Endodermal cell (in vitro differentiated cells): ENCODE results near the gene POLR2M. TPM values are rescaled to one million over a fixed set of nuclear protein-coding genes. Genes with fewer than 3 reads are reported as not detected.

Experiments used
- DNase-seq: peaks from one replicate; pipeline ENCODE4 v3.0.0-alpha.2; 2017
- H3K27ac ChIP-seq: 2 replicates; pipeline ENCODE4 v1.5.1; 2013; ENCODE audit warnings: mild to moderate bottlenecking, low read depth, low read length, moderate library complexity
- H3K27me3 ChIP-seq: 2 replicates; pipeline ENCODE4 v1.6.1; 2013; ENCODE audit warnings: mild to moderate bottlenecking, low read length, moderate library complexity; ENCODE audit not compliant: insufficient read depth, control insufficient read depth, poor library complexity, severe bottlenecking
- H3K36me3 ChIP-seq: 2 replicates; pipeline ENCODE4 v1.7.0; 2013; ENCODE audit warnings: mild to moderate bottlenecking, low read length, moderate library complexity; ENCODE audit not compliant: control insufficient read depth, insufficient read depth
- H3K4me1 ChIP-seq: one replicate; pipeline ENCODE4 v1.7.0; 2013; ENCODE audit warnings: low read length; ENCODE audit not compliant: control insufficient read depth, insufficient read depth
- H3K4me3 ChIP-seq: 2 replicates; pipeline ENCODE4 v1.5.1; 2013; ENCODE audit warnings: mild to moderate bottlenecking, low read length, moderate library complexity
- H3K9ac ChIP-seq: 2 replicates; pipeline ENCODE4 v1.6.1; 2013; ENCODE audit warnings: mild to moderate bottlenecking, low read length, moderate library complexity; ENCODE audit not compliant: poor library complexity, severe bottlenecking; ENCODE audit errors: extremely low read depth
- H3K9me3 ChIP-seq: 2 replicates; pipeline ENCODE4 v1.6.1; 2013; ENCODE audit warnings: mild to moderate bottlenecking, low read length, moderate library complexity; ENCODE audit not compliant: control insufficient read depth
- H3K27ac Mint-ChIP-seq: 2 replicates; pipeline ENCODE4 v1.8.0; 2020; ENCODE audit warnings: mixed read lengths
- H3K27me3 Mint-ChIP-seq: 2 replicates; pipeline ENCODE4 v1.8.0; 2021; ENCODE audit warnings: mild to moderate bottlenecking, mixed read lengths; ENCODE audit not compliant: insufficient read depth
- H3K36me3 Mint-ChIP-seq: 2 replicates; pipeline ENCODE4 v1.8.0; 2020; ENCODE audit warnings: low read depth, mixed read lengths
- H3K4me1 Mint-ChIP-seq: 2 replicates; pipeline ENCODE4 v1.8.0; 2020; ENCODE audit warnings: mixed read lengths
- H3K4me3 Mint-ChIP-seq: 2 replicates; pipeline ENCODE4 v1.8.0; 2020; ENCODE audit warnings: mild to moderate bottlenecking, moderate library complexity, mixed read lengths
- H3K9me3 Mint-ChIP-seq: 2 replicates; pipeline ENCODE4 v1.8.0; 2020; ENCODE audit warnings: mild to moderate bottlenecking, mixed read lengths
- CTCF ChIP-seq: fragments of 200-600 bp; sonication (generic); conservative IDR thresholded peaks from 2 replicates; pipeline ENCODE4 v1.5.0; 2021; ENCODE audit warnings: antibody characterized with exemption, mild to moderate bottlenecking
- WGBS, 2 experiments: methylation state at CpG; one replicate each; pipeline versions ENCODE4 v1.1.5 to v1.1.7; 2013; ENCODE audit warnings: missing lambda C conversion rate in 2 of 2, mixed read lengths in 1 of 2; ENCODE audit not compliant: insufficient coverage in 1 of 2, insufficient read length in 1 of 2; 5-methylcytosine and 5-hydroxymethylcytosine counted together
- total RNA-seq, 2 donors: library from RNA; stranded (reverse); fragmentation: NEBNext Ultra II Directional in 1 of 2; extraction: Animal tissue kit (Norgen Biotek cat#: 25700) in 1 of 2; gene quantifications; 2 replicates in 1 of 2; 3 replicates in 1 of 2; pipeline ENCODE4 v1.2.1, GENCODE V29; 2021

The POLR2M gene
- total RNA-seq, 2 donors from 2014 or later: 58.2 to 62.6 TPM

GRCh38 chr15:57683481-57683880 is 23.0 kb upstream of the POLR2M start:
- no peak overlapping the region for H3K27ac Mint-ChIP-seq
- no peaks in the 10 kb centered on the region for H3K27me3 Mint-ChIP-seq
- H3K4me3 Mint-ChIP-seq: no peak overlapping the region
- WGBS, 2 experiments: 96% methylated on average over 1 of the region's 1 CpG; no CpG with 5 or more reads in 1 of the 2 experiments
- no peak for DNase-seq
- H3K9me3 Mint-ChIP-seq: no peaks in the 10 kb centered on the region
- H3K9ac ChIP-seq: no peak overlapping the region
- no peak overlapping the region for H3K4me3 ChIP-seq
- no peak overlapping the region for H3K27ac ChIP-seq
- H3K9me3 ChIP-seq: no peaks in the 10 kb centered on the region
- H3K4me1 Mint-ChIP-seq: no peaks in the 10 kb centered on the region
- no peaks in the 10 kb centered on the region for H3K27me3 ChIP-seq
- no peaks in the 10 kb centered on the region for H3K36me3 Mint-ChIP-seq
- no peaks in the 10 kb centered on the region for H3K4me1 ChIP-seq
- no peaks in the 10 kb centered on the region for H3K36me3 ChIP-seq
- TF ChIP-seq CTCF: no peak

GRCh38 chr15:57684491-57685151 is 21.9 kb upstream of the POLR2M start:
- Histone ChIP-seq H3K36me3 (no peaks in the 10 kb centered on the region), H3K9me3 (no peaks in the 10 kb centered on the region), H3K4me3 (no peak overlapping the region), H3K27me3 (no peaks in the 10 kb centered on the region), H3K4me1 (no peaks in the 10 kb centered on the region), H3K9ac (no peak overlapping the region), H3K27ac (no peak overlapping the region)
- Mint-ChIP-seq H3K27me3 (no peaks in the 10 kb centered on the region), H3K9me3 (no peaks in the 10 kb centered on the region), H3K4me1 (no peaks in the 10 kb centered on the region), H3K27ac (no peak overlapping the region), H3K4me3 (no peak overlapping the region), H3K36me3 (no peaks in the 10 kb centered on the region)
- 88 to 100% methylated on average over 6 to 8 of the region's 8 CpGs for WGBS, 2 experiments
- TF ChIP-seq CTCF: no peak
- no peak for DNase-seq

- H3K9ac ChIP-seq: no peak overlapping the region
These were observed 21.0 kb upstream of the POLR2M start for GRCh38 chr15:57685306-57686095.

More at GRCh38 chr15:57685306-57686095, 21.0 kb upstream of the POLR2M start:
- no peak overlapping the region for H3K4me3 ChIP-seq
- Mint-ChIP-seq H3K27me3 (no peaks in the 10 kb centered on the region), H3K27ac (no peak overlapping the region), H3K36me3 (no peaks in the 10 kb centered on the region), H3K4me3 (no peak overlapping the region), H3K4me1 (no peaks in the 10 kb centered on the region), H3K9me3 (no peaks in the 10 kb centered on the region)
- no peak overlapping the region for H3K27ac ChIP-seq
- no peaks in the 10 kb centered on the region for H3K36me3 ChIP-seq
- no peaks in the 10 kb centered on the region for H3K27me3 ChIP-seq
- no peaks in the 10 kb centered on the region for H3K4me1 ChIP-seq
- whole genome bisulfite sequencing, 2 experiments: 77 to 83% methylated on average over 6 to 7 of the region's 7 CpGs
- no peak for DNase-seq
- TF ChIP-seq CTCF: no peak
- no peaks in the 10 kb centered on the region for H3K9me3 ChIP-seq
